Right lobe of liver (tissue), 6 donors: ENCODE data around the gene PITPNB. TPM values are rescaled to one million over a fixed set of nuclear protein-coding genes. Genes with fewer than 3 reads are reported as not detected.

Experiments used
- ATAC-seq, 4 donors: fragments of 200-7000 bp; cut with Tn5 transposase; one replicate each; pipeline ENCODE4 v1.9.1; 2020; ENCODE audit warnings: mild to moderate bottlenecking in 4 of 4, moderate library complexity in 4 of 4
- DNase-seq, 3 donors: peaks; one replicate each; pipeline ENCODE4 v3.0.0-alpha.2; 2020
- H3K27ac ChIP-seq, 3 donors: fragments of 200-600 bp; one replicate each; pipeline ENCODE4 v1.8.0; 2022
- H3K27me3 ChIP-seq, 2 donors: fragments of 200-600 bp; one replicate each; pipeline ENCODE4 v1.8.0; 2022
- H3K36me3 ChIP-seq, 4 donors: fragments of 200-600 bp; sonication (generic) in 1 of 4; one replicate each; pipeline versions ENCODE4 v1.5.1 to v1.8.0; 2017 to 2022; ENCODE audit warnings: control low read depth in 1 of 4
- H3K4me1 ChIP-seq, 4 donors: fragments of 200-600 bp; sonication (generic) in 1 of 4; one replicate each; pipeline versions ENCODE4 v1.5.1 to v1.8.0; 2017 to 2022; ENCODE audit warnings: control low read depth in 1 of 4
- H3K4me3 ChIP-seq, 3 donors: fragments of 200-600 bp; one replicate each; pipeline ENCODE4 v1.8.0; 2022
- H3K9me3 ChIP-seq, 4 donors: fragments of 200-600 bp; sonication (generic) in 1 of 4; one replicate each; pipeline versions ENCODE4 v1.5.1 to v1.8.0; 2017 to 2022; ENCODE audit warnings: control low read depth in 1 of 4
- POLR2A ChIP-seq: fragments of 450-650 bp; IDR thresholded peaks from one replicate; pipeline ENCODE4 v1.6.1; 2017; ENCODE audit warnings: antibody characterized with exemption, mild to moderate bottlenecking
- WGBS: methylation state at CpG from one replicate; pipeline ENCODE4 v1.1.6; 2018; ENCODE audit warnings: low coverage, low lambda C conversion rate; ENCODE audit not compliant: insufficient coverage; ENCODE audit errors: missing lambda C conversion rate; 5-methylcytosine and 5-hydroxymethylcytosine counted together
- intact Hi-C, 2 donors: fragments of 100-400 bp; cut with DNase I; formaldehyde crosslinking; loops; one replicate each; pipeline versions ENCODE4 v1.11.2 to v1.14.1; 2022
- total RNA-seq, 6 experiments: library from RNA; depleted of rRNA in 2 of 6; stranded (reverse); fragments of >200 nt in 2 of 6; fragmentation: NEBNext Ultra II Directional in 3 of 6; extraction: Animal tissue kit (Norgen Biotek cat#: 25700) in 3 of 6; gene quantifications; one replicate each; pipeline versions ENCODE4 v1.1.0 to v1.2.4, GENCODE V29; 2016 to 2023
- TF ChIP-seq, protein P1 (sequence below), 4 donors: fragments of 200-600 bp in 3 of 4; fragments of 450-650 bp in 1 of 4; IDR thresholded peaks; one replicate each; pipeline versions ENCODE4 v1.5.1 to v1.8.0; 2016 to 2022; ENCODE audit warnings: antibody characterized with exemption in 4 of 4, mild to moderate bottlenecking in 2 of 4
- donor health status: DM: no; HTN: yes; CAD: no.
- donor health status: DM: no; HTN: no; CAD: no.
- donor health status: DM: no; HTN: no; CAD: no.
- donor health status: DM: no; HTN: yes; CAD: no.
- donor health status: DM: no; HTN: yes; CAD: no.

PITPNB gene
- total RNA-seq, 6 experiments from 2014 or later, result 28.7 to 60.6 (median 37.6) TPM

DNA sequence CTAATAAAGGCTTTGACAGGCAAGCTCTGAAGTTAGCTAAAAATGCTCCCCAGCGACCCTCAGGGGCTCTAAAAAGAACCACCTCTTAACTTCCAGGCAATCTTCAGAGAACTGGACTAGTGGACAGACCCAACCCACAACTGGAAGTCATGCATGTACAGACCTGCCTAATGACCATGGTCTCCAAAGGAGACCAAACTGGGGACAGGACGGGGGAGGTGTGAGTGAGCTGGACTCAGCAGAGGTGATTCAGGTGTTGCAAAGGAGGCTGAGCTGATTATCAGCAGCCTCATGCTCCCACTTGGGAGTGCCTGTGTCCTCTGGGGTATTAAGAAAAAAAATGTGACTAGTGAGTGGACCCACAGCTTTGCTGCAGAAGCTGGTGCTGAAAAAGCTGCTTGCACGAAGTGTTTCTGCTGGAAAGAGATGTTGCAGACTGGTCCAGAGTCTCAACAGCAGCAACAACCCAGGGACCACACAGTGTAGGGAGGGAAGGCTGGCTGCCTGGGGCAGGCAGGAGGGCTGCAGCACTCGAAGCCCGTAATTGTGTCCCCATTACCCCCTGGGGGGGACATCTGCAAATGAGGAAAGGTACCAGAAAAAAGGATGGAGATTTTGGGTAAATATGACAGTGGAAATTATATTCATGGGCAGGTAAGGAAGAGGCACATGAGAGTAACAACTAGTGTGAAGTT, 35.3 kb downstream of the PITPNB start:
- intact Hi-C loops, result loop anchor here (5.0 to 10.0 kb wide), 2 partner anchors 121 to 123 kb away; no protein-coding TSS in a partner anchor
- no peaks in the 10 kb centered on the region for H3K27me3 ChIP-seq
- DNase-seq, result no peak
- TF ChIP-seq POLR2A, result no peak
- TF ChIP-seq, protein P1, sequence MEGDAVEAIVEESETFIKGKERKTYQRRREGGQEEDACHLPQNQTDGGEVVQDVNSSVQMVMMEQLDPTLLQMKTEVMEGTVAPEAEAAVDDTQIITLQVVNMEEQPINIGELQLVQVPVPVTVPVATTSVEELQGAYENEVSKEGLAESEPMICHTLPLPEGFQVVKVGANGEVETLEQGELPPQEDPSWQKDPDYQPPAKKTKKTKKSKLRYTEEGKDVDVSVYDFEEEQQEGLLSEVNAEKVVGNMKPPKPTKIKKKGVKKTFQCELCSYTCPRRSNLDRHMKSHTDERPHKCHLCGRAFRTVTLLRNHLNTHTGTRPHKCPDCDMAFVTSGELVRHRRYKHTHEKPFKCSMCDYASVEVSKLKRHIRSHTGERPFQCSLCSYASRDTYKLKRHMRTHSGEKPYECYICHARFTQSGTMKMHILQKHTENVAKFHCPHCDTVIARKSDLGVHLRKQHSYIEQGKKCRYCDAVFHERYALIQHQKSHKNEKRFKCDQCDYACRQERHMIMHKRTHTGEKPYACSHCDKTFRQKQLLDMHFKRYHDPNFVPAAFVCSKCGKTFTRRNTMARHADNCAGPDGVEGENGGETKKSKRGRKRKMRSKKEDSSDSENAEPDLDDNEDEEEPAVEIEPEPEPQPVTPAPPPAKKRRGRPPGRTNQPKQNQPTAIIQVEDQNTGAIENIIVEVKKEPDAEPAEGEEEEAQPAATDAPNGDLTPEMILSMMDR (IDR thresholded peaks at IDR 0.05), result no peak
- no peak overlapping the region for H3K4me3 ChIP-seq
- H3K4me1 ChIP-seq, result peaks cover 0 to 54% (median 21%) of the 10 kb centered on the region in 4 donors
- H3K36me3 ChIP-seq, result peaks cover 0 to 9% (median 1%) of the 10 kb centered on the region in 4 donors
- no peak for ATAC-seq
- 83% methylated on average over 5 of the region's 5 CpGs for WGBS
- no peaks in the 10 kb centered on the region for H3K9me3 ChIP-seq
- peak overlapping the region in 1 of 3 donors; percentile 69 for H3K27ac ChIP-seq

DNA sequence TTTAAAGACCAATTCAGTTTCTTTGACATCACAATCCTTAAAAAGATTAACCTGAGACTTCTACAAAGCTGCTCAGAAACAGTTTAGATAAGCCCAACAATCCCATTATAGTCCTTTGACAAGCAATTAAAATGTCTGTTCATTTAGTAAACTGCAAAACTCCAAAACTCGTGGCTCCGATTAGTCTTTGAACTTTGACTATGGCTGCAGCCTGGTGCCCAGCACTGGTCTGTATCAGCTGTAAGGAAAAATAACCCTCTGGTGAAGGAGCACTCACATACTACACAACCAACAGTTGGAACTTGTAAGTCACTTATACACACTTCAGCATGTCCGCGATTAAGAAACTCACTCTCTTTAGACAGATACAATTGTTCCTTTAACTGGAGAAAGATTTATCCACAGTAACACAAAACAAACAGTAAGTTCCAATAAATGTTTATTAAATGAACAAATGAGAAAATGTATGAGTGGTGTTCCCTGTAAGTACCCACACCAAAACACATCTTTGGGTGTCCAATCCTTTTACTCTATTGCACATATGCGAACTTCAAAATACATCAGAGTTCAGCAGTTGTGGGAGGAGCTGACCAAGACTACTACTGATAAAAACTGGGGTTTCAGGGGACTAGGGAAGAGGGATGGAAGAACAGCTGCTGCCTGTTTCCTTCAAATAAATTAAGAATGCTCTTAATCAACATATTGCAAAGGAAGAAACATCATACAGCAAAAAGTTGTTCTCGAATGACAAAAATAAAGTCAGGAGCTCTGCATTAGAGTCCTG, 36.4 kb downstream of the PITPNB start:
- intact Hi-C loops, result loop anchor here (5.0 to 10.0 kb wide), 2 partner anchors 122 to 125 kb away; no protein-coding TSS in a partner anchor
- Histone ChIP-seq H3K4me1 (peaks cover 0 to 48% (median 21%) of the 10 kb centered on the region in 4 donors), H3K9me3 (no peaks in the 10 kb centered on the region), H3K36me3 (peaks cover 0 to 9% (median 1%) of the 10 kb centered on the region in 4 donors), H3K4me3 (no peak overlapping the region), H3K27ac (peak overlapping the region in 2 of 3 donors; percentile 61 to 69), H3K27me3 (no peaks in the 10 kb centered on the region)
- TF ChIP-seq, protein P1 (IDR thresholded peaks at IDR 0.05), result no peak
- 50% methylated on average over 6 of the region's 6 CpGs for WGBS
- DNase-seq (no peak), ATAC-seq (peak in 2 of 4 donors; percentile 12 to 25)

- intact Hi-C loops, result loop anchor here (5.0 to 10.0 kb wide), 2 partner anchors 123 to 126 kb away; no protein-coding TSS in a partner anchor
- DNase-seq (no peak), ATAC-seq (peak; percentile 34 to 59 (median 58))
- WGBS, result 16% methylated on average over 3 of the region's 3 CpGs
- TF ChIP-seq, protein P1 (IDR thresholded peaks at IDR 0.05), result no peak
- no peak for TF ChIP-seq POLR2A
- Histone ChIP-seq H3K27ac (peak overlapping the region; percentile 2 to 69 (median 61)), H3K9me3 (no peaks in the 10 kb centered on the region), H3K4me3 (no peak overlapping the region), H3K36me3 (peaks cover 0 to 9% (median 1%) of the 10 kb centered on the region in 4 donors), H3K27me3 (no peaks in the 10 kb centered on the region), H3K4me1 (peaks cover 0 to 35% (median 15%) of the 10 kb centered on the region in 4 donors)
These were observed 37.6 kb downstream of the PITPNB start for GRCh38 chr22:27881421-27881820.

DNA sequence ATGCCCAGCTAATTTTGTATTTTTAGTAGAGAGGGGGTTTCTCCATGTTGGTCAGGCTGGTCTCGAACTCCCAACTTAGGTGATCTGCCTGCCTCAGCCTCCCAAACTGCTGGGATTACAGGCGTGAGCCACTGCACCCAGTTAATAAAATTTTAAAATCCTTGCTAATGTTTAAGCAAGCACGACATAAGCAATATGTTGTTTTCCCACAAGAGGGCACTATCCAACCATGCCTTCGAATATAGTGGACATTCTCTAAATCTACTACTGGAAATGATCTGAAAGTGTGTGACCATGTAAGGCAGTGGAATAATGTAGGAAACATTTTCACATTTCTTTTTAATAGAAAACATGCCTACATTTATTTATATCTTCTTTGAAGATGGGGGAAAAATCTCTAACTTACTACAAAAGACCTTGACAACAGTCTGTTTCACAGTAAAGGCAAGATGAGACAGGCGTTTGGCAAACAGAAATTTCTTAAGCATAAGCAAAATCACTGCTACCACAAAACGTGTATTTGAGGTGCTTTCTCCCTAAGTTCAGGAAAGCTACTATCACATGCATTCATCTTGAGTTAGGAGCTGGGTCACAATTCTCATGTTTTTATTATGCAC, 38.2 kb downstream of the PITPNB start:
- no peaks in the 10 kb centered on the region for H3K27me3 ChIP-seq

More for the DNA sequence above, 38.2 kb downstream of the PITPNB start:
- H3K4me3 ChIP-seq, result no peak overlapping the region
- TF ChIP-seq, protein P1 (IDR thresholded peaks at IDR 0.05), result peak; percentile 77 to 87 (median 84)
- no peak for TF ChIP-seq POLR2A
- peak overlapping the region; percentile 2 to 69 (median 61) for H3K27ac ChIP-seq
- DNase-seq (no peak), ATAC-seq (peak; percentile 83 to 88 (median 86))
- H3K36me3 ChIP-seq, result peaks cover 0 to 9% (median 0%) of the 10 kb centered on the region in 4 donors
- H3K9me3 ChIP-seq, result no peaks in the 10 kb centered on the region
- peaks cover 0 to 31% (median 13%) of the 10 kb centered on the region in 4 donors for H3K4me1 ChIP-seq
- intact Hi-C loops, result loop anchor here (5.0 to 10.0 kb wide), 2 partner anchors 124 to 126 kb away; no protein-coding TSS in a partner anchor
- WGBS, result 16% methylated on average over 6 of the region's 6 CpGs
